Measurements from ENCODE around the gene COX19. TPM values are rescaled to one million over a fixed set of nuclear protein-coding genes. Genes with fewer than 3 reads are reported as not detected.

The COX19 gene
- total RNA-seq, 4 donors from 2014 or later, result 11.6 to 55.2 (median 13.2) TPM

- TF ChIP-seq POLR2AphosphoS5 (IDR thresholded peaks at IDR 0.05) (no peak), CTCF (IDR thresholded peaks at IDR 0.05) (no peak), POLR2A (IDR thresholded peaks at IDR 0.05) (no peak)
- H3K4me3 ChIP-seq, result peak overlapping the region; percentile 69
- H3K9me3 ChIP-seq, result no peaks in the 10 kb centered on the region
- H3K27me3 ChIP-seq, result peaks cover 47% of the 10 kb centered on the region
- no peaks in the 10 kb centered on the region for H3K36me3 ChIP-seq
- peak overlapping the region; percentile 29 for H3K27ac ChIP-seq
- peak in 1 of 2 donors; percentile 71 for DNase-seq (ENCODE audit: low spot score in 2 of 2)
- peaks cover 12% of the 10 kb centered on the region for H3K4me1 ChIP-seq
- no CpG with 5 or more reads among the region's 78 CpGs for WGBS
These were observed 21.6 kb downstream of the COX19 start for GRCh38 chr7:953547-954327.

GRCh38 chr7:952548-953441 lies 22.6 kb downstream of the COX19 start:
- Histone ChIP-seq H3K27ac (no peak overlapping the region), H3K4me1 (peaks cover 12% of the 10 kb centered on the region), H3K36me3 (no peaks in the 10 kb centered on the region), H3K4me3 (peak overlapping the region; percentile 69), H3K27me3 (peaks cover 46% of the 10 kb centered on the region), H3K9me3 (no peaks in the 10 kb centered on the region)
- peak in 1 of 2 donors; percentile 58 for DNase-seq (ENCODE audit: low spot score in 2 of 2)
- TF ChIP-seq POLR2A (IDR thresholded peaks at IDR 0.05) (no peak), CTCF (IDR thresholded peaks at IDR 0.05) (no peak), EP300 (IDR thresholded peaks at IDR 0.05) (no peak), POLR2AphosphoS5 (IDR thresholded peaks at IDR 0.05) (no peak)
- 90% methylated on average over 6 of the region's 20 CpGs for WGBS

- no peak overlapping the region for H3K4me3 ChIP-seq
- DNase-seq (ENCODE audit: low spot score in 2 of 2), result peak in 1 of 2 donors; percentile 57
- H3K27ac ChIP-seq, result no peak overlapping the region
- H3K27me3 ChIP-seq, result peaks cover 38% of the 10 kb centered on the region
- no peaks in the 10 kb centered on the region for H3K36me3 ChIP-seq
- TF ChIP-seq CTCF (IDR thresholded peaks at IDR 0.05) (no peak), POLR2AphosphoS5 (IDR thresholded peaks at IDR 0.05) (no peak), EP300 (IDR thresholded peaks at IDR 0.05) (no peak), POLR2A (IDR thresholded peaks at IDR 0.05) (no peak)
- no peaks in the 10 kb centered on the region for H3K9me3 ChIP-seq
- H3K4me1 ChIP-seq, result peaks cover 12% of the 10 kb centered on the region
- 92% methylated on average over 12 of the region's 21 CpGs for WGBS
These were observed 23.3 kb downstream of the COX19 start for GRCh38 chr7:951881-952547.

- Histone ChIP-seq H3K4me1 (peaks cover 29% of the 10 kb centered on the region), H3K4me3 (no peak overlapping the region), H3K27ac (no peak overlapping the region), H3K36me3 (no peaks in the 10 kb centered on the region), H3K27me3 (peaks cover 28% of the 10 kb centered on the region), H3K9me3 (no peaks in the 10 kb centered on the region)
- 82% methylated on average over 10 of the region's 28 CpGs for WGBS
- TF ChIP-seq CTCF (IDR thresholded peaks at IDR 0.05) (no peak), POLR2AphosphoS5 (IDR thresholded peaks at IDR 0.05) (no peak), POLR2A (IDR thresholded peaks at IDR 0.05) (no peak), EP300 (IDR thresholded peaks at IDR 0.05) (no peak)
- peak in 1 of 2 donors; percentile 51 for DNase-seq (ENCODE audit: low spot score in 2 of 2)
These were observed 26.1 kb downstream of the COX19 start for GRCh38 chr7:949021-949934.
